SU-DHL-6 (cell line): ENCODE measurements around the gene EIF3J.
A peak's percentile ranks its signal among the peaks of the same experiment; 100 is the strongest.
"Not testable (repeated sequence)": the region's sequence is repeated elsewhere in the genome, so short reads cannot be mapped to it uniquely, and the experiment has no call there.

Experiments used
- H2AFZ ChIP-seq: fragments of 200-600 bp; sonication (generic); 2 replicates; pipeline ENCODE4 v1.6.1; 2014; ENCODE audit warnings: low read depth, mild to moderate bottlenecking, moderate library complexity, mixed read lengths, antibody characterized with exemption, low read length; ENCODE audit not compliant: severe bottlenecking
- H3F3A ChIP-seq: fragments of 200-600 bp; shearing (Covaris generic); 2 replicates; pipeline ENCODE4 v1.6.0; 2016; ENCODE audit warnings: antibody characterized with exemption, mild to moderate bottlenecking; ENCODE audit not compliant: insufficient read depth
- H3K27ac ChIP-seq: fragments of 200-600 bp; sonication (generic); 2 replicates; pipeline ENCODE4 v1.5.1; 2016; ENCODE audit warnings: low read depth, mild to moderate bottlenecking, low read length, moderate library complexity, mixed read lengths
- H3K27me3 ChIP-seq: fragments of 200-600 bp; sonication (generic), shearing (Covaris generic); 2 replicates; pipeline ENCODE4 v1.6.0; 2014; ENCODE audit warnings: mild to moderate bottlenecking, low read length
- H3K36me3 ChIP-seq: fragments of 200-600 bp; sonication (generic); 2 replicates; pipeline ENCODE4 v1.6.1; 2014; ENCODE audit warnings: mild to moderate bottlenecking, low read length, mixed read lengths
- H3K4me2 ChIP-seq: fragments of 300-600, 200-600 bp; shearing (Covaris generic), sonication (generic); 2 replicates; pipeline ENCODE4 v1.6.0; 2014; ENCODE audit warnings: low read length, low read depth, mild to moderate bottlenecking; ENCODE audit not compliant: poor library complexity, severe bottlenecking
- H3K4me3 ChIP-seq: fragments of 200-600 bp; sonication (generic); 2 replicates; pipeline ENCODE4 v1.5.1; 2014; ENCODE audit warnings: antibody characterized with exemption, low read length, mild to moderate bottlenecking, mixed read lengths; ENCODE audit not compliant: insufficient read depth, poor library complexity, severe bottlenecking
- H3K79me2 ChIP-seq: fragments of 200-600 bp; sonication (generic); 2 replicates; pipeline ENCODE4 v1.6.1; 2014; ENCODE audit warnings: mild to moderate bottlenecking, low read length, moderate library complexity; ENCODE audit not compliant: insufficient read depth
- H3K9ac ChIP-seq: fragments of 200-600 bp; sonication (generic); 2 replicates; pipeline ENCODE4 v1.7.0; 2014; ENCODE audit warnings: mild to moderate bottlenecking, low read length
- H3K9me2 ChIP-seq: fragments of 200-600 bp; sonication (generic); replicated peaks from 2 replicates; pipeline ENCODE4 v1.6.1; 2014; ENCODE audit warnings: low read length; ENCODE audit not compliant: insufficient read depth
- H3K9me3 ChIP-seq: fragments of 200-600 bp; sonication (generic); 2 replicates; pipeline ENCODE4 v1.6.1; 2014; ENCODE audit warnings: low read length, mixed read lengths; ENCODE audit not compliant: insufficient read depth
- H4K20me1 ChIP-seq: fragments of 200-600 bp; sonication (generic); 2 replicates; pipeline ENCODE4 v1.6.1; 2014; ENCODE audit warnings: low read depth, mild to moderate bottlenecking, antibody characterized with exemption, low read length, moderate library complexity, mixed read lengths
- EZH2phosphoT487 ChIP-seq: fragments of 200-600 bp; sonication (generic), shearing (Covaris generic); conservative IDR thresholded peaks from 2 replicates; pipeline ENCODE4 v1.6.1; 2018; ENCODE audit warnings: mild to moderate bottlenecking, antibody characterized with exemption, low read length, moderate library complexity, mixed read lengths
- TF ChIP-seq, protein P1 (sequence below): fragments of 200-600 bp; sonication (generic); IDR thresholded peaks from one replicate; pipeline ENCODE4 v1.5.1; 2017; ENCODE audit warnings: antibody characterized with exemption, mild to moderate bottlenecking, low read length, moderate library complexity; ENCODE audit not compliant: insufficient read depth, poor library complexity, severe bottlenecking

EIF3J gene

DNA sequence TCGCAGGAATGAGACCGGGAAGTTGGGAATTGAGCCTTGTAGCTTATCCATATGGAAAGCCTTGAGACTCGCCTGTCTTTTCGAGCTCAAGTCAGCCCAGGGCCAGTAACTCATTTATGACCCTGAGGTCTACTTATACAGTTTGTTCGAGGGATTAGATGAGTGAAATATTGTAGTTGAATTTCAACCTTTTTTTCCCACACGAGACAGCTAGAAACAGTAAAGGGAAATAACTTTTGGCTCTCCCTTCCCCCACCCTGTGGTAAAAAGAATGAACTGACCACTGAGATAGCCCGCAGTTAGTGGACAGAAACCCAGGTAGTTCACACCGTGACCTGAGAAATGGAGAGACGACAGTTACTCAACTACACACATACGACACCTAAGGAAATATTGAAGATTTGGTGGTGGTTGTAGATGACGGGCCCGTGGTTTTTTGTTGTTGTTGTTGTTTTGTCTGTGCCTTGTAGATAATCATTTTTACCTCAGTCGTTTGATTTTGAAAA is 841 bp downstream of the EIF3J start:
- H3K79me2 ChIP-seq = peaks cover 55% of the 10 kb centered on the region
- H3K9me3 ChIP-seq = no peaks in the 10 kb centered on the region
- H3K27me3 ChIP-seq = no peaks in the 10 kb centered on the region
- peaks cover 23% of the 10 kb centered on the region for H3K36me3 ChIP-seq
- peaks cover 6% of the 10 kb centered on the region for H3F3A ChIP-seq
- H2AFZ ChIP-seq = peak overlapping the region; percentile 93
- H3K4me2 ChIP-seq = peak overlapping the region; percentile 90
- H3K27ac ChIP-seq = peak overlapping the region; percentile 75
- H3K9me2 ChIP-seq = no peaks in the 10 kb centered on the region
- H4K20me1 ChIP-seq = peaks cover 10% of the 10 kb centered on the region; the same call in 1 of the 2 replicates
- peak overlapping the region; percentile 99 for H3K9ac ChIP-seq
- peak overlapping the region; percentile 95 for H3K4me3 ChIP-seq
- no peak for TF ChIP-seq EZH2phosphoT487
- TF ChIP-seq, protein P1, sequence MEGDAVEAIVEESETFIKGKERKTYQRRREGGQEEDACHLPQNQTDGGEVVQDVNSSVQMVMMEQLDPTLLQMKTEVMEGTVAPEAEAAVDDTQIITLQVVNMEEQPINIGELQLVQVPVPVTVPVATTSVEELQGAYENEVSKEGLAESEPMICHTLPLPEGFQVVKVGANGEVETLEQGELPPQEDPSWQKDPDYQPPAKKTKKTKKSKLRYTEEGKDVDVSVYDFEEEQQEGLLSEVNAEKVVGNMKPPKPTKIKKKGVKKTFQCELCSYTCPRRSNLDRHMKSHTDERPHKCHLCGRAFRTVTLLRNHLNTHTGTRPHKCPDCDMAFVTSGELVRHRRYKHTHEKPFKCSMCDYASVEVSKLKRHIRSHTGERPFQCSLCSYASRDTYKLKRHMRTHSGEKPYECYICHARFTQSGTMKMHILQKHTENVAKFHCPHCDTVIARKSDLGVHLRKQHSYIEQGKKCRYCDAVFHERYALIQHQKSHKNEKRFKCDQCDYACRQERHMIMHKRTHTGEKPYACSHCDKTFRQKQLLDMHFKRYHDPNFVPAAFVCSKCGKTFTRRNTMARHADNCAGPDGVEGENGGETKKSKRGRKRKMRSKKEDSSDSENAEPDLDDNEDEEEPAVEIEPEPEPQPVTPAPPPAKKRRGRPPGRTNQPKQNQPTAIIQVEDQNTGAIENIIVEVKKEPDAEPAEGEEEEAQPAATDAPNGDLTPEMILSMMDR = no peak

DNA sequence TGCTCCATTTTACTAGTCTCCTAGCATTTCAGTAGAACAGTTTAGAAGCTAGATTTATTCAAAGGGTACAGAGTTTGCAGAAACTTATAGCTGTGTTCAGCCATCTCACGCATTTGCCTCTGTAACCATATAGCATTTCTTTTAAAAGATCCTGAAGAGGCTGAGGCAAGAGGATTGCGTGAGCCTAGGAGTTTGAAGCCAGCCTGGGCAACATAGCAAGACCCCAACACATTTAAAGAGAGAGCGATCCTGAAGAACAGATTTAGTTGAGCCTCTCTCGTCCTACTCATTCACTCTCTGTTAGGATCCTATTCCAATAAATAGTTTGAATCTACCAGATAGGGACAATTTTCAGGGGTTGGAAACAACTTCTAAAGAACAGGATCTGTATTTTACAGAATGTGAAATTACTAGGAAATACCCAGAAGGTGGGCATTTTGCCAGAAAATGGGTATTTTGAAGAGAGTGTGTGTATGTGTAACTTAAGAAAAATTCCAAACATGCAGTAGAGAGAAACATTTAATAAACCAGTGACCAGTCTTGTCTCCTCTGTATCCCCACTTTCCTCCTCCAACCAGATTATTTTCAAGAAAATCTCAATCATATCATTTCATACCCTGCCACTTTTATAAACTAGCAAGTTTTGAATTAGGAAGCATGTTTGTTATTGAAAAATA is 4.5 kb downstream of the EIF3J start:
- H4K20me1 ChIP-seq = peaks cover 24% of the 10 kb centered on the region; the same call in 1 of the 2 replicates
- H2AFZ ChIP-seq = no peak overlapping the region
- H3K4me2 ChIP-seq = no peak overlapping the region
- TF ChIP-seq, protein P1 = no peak
- no peak for TF ChIP-seq EZH2phosphoT487
- H3K9ac ChIP-seq = no peak overlapping the region
- peaks cover 91% of the 10 kb centered on the region for H3K79me2 ChIP-seq
- no peaks in the 10 kb centered on the region for H3K27me3 ChIP-seq
- no peaks in the 10 kb centered on the region for H3K9me2 ChIP-seq
- H3K36me3 ChIP-seq = peaks cover 27% of the 10 kb centered on the region
- peaks cover 7% of the 10 kb centered on the region; the same call in 1 of the 2 replicates for H3F3A ChIP-seq
- H3K4me3 ChIP-seq = no peak overlapping the region
- no peak overlapping the region for H3K27ac ChIP-seq
- H3K9me3 ChIP-seq = no peaks in the 10 kb centered on the region

DNA sequence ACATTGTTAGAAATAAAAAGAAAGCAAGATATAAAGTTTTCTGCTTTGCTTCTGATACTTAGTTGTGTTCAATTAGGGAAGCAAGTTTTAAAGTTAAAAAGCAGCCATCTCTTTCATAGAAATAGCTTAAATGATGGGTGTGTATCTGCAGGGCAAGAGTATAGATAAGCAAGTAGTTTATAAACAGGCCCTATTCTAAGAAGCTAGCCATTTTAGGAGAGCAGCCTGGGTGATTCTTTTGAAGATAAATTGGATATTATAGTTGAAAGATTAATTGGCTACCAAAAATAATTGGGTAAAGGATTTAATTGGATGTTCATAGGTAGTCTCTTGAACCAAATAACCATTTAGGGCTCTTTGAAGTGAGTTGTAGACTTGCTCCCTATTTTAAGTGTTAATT is 5.6 kb downstream of the EIF3J start:
- peaks cover 97% of the 10 kb centered on the region for H3K79me2 ChIP-seq
- H4K20me1 ChIP-seq = peaks cover 24% of the 10 kb centered on the region; the same call in 1 of the 2 replicates
- H3K27me3 ChIP-seq = no peaks in the 10 kb centered on the region
- H3K9me2 ChIP-seq = no peaks in the 10 kb centered on the region
- no peaks in the 10 kb centered on the region for H3K9me3 ChIP-seq
- no peak overlapping the region for H3K27ac ChIP-seq
- peak overlapping the region; percentile 6 for H3K4me2 ChIP-seq
- peaks cover 7% of the 10 kb centered on the region; the same call in 1 of the 2 replicates for H3F3A ChIP-seq
- H2AFZ ChIP-seq = no peak overlapping the region
- H3K36me3 ChIP-seq = peaks cover 27% of the 10 kb centered on the region
- H3K9ac ChIP-seq = no peak overlapping the region
- no peak overlapping the region for H3K4me3 ChIP-seq
- TF ChIP-seq, protein P1 = no peak
- TF ChIP-seq EZH2phosphoT487 = no peak

DNA sequence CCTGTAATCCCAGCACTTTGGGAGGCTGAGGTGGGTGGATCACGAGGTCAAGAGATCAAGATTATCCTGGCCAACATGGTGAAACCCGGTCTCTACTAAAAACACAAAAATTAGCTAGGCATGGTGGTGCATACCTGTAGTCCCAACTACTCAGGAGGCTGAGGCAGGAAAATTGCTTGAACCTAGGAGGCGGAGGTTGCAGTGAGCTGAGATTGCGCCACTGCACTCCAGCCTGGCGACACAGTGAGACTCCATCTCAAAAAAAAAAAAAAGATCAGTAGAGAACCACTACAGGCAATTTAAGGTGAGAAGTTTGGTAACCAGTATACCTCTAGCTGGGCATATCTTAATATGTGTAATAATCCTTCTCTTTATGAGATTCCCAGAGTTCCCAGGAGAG is 7.8 kb downstream of the EIF3J start:
- not testable (repeated sequence) for H3K9me3 ChIP-seq, H3K4me2 ChIP-seq, H3K9ac ChIP-seq, H3K4me3 ChIP-seq, H2AFZ ChIP-seq, H3K27ac ChIP-seq, H3K27me3 ChIP-seq, H3K9me2 ChIP-seq
- peaks cover 14% of the 10 kb centered on the region; the same call in 1 of the 2 replicates for H3F3A ChIP-seq
- peaks cover 90% of the 10 kb centered on the region for H3K79me2 ChIP-seq
- H3K36me3 ChIP-seq = peaks cover 22% of the 10 kb centered on the region
- H4K20me1 ChIP-seq = peaks cover 19% of the 10 kb centered on the region; the same call in 1 of the 2 replicates
